Hindlimb muscle (tissue), 1 donor: Measurements from ENCODE around the gene RMDN2. TPM values are rescaled to one million over a fixed set of nuclear protein-coding genes. Genes with fewer than 3 reads are reported as not detected.
A peak's percentile ranks its signal among the peaks of the same experiment; 100 is the strongest.
"Not testable (repeated sequence)": the region's sequence is repeated elsewhere in the genome, so short reads cannot be mapped to it uniquely, and the experiment has no call there.

Experiments
- DNase-seq: peaks from one replicate; pipeline ENCODE4 v3.0.0-alpha.2; 2013
- polyA plus RNA-seq: library from polyadenylated mRNA; unstranded; fragments of 120-200 nt; gene quantifications from one replicate; pipeline ENCODE4 v1.2.1, GENCODE V29; 2013; ENCODE audit not compliant: insufficient read length

Gene RMDN2
- polyA plus RNA-seq, 1 donor, result 4.1 TPM

DNA sequence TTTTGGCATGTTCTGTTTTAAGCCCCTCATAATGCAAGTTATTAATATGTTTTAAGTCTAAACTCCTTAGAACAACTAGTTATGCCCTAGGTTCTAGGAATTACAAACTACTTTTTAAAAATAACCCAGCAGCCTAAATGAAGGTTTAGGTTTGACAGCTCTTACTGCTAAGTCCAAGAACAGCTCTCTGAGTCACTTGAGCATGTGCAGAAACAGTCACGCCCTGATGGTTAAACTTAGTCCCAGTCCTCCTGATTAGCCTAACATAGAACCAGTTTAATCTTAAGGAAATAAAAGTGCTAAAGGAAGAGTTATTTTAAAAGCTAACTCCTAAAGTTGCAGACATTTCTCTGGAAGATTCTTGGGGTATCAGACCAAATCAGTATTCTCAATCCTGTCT, 72.5 kb downstream of the RMDN2 start:
- DNase-seq, result no peak

DNA sequence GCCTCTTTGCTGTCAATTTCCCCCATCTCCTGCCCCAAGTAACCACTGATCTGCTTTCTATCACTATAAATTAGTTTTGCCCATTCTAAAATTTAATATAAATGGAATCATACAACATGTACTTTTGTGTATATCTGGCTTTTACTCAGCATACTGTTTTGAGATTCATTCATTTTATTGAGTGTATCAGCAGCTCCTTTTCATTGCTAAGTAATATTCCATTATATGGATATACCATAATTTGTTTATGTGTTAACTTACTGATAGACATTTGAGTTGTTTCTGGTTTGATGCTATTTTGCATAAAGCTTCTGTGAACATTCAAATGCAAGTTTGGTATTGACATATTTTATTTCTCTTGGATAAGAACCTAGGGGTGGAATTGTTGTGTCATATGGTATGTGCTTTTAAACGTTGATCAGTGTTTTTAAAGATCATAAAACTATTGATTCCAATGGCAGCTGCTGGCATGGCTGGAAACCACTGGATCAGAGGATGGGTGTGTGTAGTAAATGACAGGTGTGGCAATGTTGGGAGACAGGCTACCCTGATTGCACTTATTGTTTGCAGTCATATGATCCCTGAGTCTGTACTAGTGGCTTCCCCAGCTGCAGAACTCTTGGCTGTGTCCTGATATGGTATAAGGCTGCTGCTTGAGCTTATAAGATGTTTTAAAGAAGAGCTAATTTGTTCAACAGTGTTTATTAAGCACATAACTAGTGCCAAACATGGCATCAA, 75.6 kb downstream of the RMDN2 start:
- DNase-seq, result no peak

DNA sequence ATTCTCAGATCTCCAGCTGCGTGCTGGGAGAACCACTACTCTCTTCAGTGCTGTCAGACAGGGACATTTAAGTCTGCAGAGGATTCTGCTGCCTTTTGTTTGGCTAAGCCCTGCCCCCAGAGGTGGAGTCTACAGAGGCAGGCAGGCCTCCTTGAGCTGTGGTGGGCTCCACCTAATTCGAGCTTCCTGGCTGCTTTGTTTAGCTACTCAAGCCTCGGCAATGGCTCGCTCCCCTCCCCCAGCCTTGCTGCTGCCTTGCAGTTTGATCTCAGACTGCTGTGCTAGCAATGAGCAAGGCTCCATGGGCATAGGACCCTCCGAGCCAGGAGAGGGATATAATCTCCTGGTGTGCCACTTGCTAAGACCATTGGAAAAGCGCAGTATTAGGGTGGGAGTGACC, 85.1 kb downstream of the RMDN2 start:
- DNase-seq, result not testable (repeated sequence)

DNA sequence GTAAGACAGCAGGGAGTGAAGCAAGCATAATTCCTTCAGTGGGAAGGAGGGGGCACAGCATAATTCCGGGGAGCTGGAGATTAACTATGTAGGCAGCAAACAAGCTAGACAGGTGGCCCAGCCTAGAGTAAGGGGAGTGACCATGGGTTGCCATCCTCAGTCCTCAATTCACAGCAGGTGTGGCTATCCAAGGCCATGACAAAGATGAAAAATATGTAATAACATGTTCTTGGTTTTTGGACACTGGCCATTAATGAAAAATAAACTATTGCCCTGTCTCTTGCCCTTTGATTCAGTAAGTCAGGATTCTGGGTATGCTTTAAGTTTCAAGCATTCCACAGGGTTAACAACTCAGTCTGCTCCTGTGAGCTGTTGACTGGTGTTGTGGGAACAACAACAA, 85.9 kb downstream of the RMDN2 start:
- no peak for DNase-seq

DNA sequence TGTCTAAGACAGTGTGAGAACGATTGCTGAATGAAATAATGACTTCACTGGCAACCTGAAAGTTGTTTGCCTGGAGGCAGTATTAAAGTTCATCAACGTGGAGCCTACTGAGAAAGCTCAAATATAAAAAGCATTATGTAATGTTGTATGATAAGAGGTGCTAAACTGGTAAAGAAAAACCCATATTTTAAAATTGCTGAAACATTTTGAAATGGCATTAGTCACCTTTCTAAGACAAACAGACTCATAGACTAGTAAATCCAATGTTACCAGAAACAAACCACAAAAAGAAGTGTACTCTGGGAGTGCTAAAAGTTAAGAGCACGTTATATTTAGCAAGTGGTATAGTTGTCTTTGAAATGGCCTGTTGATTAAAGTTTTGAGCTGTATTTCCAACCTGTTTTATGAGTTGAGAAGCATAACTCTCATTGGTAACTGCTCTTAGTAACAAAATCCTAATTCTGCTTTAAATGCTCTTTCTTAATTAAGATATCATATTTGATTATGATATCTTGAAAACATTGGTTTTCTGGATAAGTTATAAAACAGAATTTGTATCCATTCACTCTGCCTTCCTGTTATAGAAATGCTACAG, 88.2 kb downstream of the RMDN2 start:
- DNase-seq, result no peak

DNA sequence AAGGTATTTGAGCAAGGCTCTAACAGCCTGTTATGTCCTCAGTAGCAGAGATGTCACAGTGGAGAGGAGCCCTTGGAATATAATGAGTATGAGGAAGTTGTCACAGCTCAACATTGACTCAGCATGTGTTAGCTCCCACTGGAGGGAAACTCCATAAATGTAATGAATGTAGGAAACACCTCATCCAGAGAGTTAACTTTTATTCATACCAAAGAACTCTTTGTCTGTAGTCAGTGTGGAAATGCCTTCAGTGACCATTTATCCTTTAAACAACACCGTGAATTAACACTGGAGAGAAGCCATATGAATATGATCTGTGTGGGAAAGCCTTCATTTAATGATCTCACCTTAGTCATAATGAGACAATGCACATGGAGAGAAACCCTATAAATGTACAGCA, 91.1 kb downstream of the RMDN2 start:
- DNase-seq, result no peak

DNA sequence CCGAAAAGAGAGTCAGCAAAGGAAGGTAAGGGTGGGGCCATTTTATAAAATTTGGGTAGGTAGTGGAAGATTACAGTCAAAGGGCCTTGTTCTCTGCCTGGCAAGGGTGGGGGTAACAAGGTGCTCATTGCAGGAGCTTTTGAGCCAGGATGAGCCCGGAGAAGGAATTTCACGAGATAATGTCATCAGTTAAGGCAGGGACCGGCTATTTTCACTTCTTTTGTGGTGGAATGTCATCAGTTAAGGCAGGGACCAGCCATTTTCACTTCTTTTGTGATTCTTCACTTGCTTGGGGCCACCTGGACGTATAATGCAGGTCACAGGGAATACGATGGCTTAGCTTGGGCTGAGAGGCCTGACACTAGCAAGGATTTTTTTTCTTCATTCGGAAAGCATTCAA, 92.7 kb downstream of the RMDN2 start:
- DNase-seq, result no peak

DNA sequence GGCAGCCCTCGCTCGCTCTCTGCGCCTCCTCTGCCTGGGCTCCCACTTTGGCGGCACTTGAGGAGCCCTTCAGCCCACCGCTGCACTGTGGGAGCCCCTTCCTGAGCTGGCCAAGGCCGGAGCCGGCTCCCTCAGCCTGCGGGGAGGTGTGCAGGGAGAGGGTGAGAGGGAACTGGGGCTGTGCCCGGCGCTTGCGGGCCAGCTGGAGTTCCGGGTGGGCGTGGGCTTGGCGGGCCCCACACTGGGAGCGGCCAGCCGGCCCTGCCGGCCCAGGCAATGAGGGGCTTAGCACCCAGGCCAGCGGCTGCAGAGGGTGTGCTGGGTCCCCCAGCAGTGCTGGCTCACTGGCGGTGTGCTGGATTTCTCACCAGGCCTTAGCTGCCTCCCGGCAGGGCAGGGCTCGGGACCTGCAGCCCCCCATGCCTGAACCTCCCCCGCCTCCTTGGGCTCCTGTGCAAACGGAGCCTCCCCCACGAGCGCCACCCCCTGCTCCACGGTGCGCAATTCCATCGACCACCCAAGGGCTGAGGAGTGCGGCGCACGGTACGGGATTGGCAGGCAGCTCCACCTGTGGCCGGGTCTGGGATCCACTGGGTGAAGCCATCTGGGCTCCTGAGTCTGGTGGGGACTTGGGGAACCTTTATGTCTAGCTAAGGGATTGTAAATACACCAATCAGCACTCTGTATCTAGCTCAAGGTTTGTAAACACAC, 95.4 kb downstream of the RMDN2 start:
- DNase-seq, result not testable (repeated sequence)

DNA sequence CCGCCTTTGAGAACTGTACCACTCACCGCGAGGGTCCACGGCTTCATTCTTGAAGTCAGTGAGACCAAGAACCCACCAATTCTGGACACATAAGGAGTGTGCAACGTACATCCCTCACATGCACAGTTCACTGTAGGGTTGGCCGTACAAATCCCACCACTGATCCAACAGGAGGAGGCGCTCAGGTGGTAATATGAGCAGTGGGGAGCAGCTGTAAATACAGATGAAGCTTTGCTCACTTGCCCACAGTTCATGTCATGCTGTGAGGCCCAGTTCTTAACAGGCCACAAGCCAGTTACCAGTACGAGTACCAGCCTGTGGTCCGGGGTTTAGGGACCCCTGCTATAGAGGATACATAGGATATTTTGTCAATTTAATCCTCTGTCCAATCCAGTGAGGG, 96.5 kb downstream of the RMDN2 start:
- no peak for DNase-seq

DNA sequence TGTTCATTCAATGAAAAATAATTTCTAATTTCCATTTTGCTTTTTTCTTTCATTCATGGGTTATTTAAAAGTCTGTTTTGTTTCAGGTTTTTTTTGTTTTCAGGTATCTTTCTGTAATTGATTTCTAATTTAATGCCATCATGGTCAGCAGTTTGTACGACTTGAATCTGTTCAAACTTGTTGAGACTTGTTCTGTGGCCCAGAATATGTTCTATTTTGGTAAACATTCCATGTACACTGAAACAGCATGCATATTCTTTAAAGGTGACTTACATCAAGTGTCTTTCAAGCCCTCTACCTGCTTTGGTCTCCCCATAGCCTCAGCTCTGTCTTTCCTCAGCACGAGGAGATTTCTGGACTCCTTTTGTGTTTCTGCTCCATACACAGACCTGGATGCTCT, 101.8 kb downstream of the RMDN2 start:
- no peak for DNase-seq

DNA sequence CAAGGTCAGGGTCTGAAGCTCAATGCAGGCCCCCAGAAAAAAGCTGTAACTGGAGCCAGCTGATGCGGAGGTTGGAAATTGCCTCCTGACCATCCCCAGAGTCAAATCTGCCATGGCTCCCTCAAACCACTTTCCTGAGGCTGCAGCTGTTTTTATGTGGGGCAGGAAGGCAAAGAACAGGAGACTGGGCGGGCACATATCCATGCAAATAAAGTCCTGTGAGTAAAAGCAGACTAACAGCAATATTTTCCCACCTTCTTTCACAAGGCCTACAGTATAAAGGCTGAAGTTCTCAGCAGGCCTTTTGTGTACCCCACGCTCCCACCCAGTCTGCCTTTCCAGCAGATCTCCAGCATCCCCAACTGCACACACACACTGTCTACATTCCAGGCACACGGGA, 103.7 kb downstream of the RMDN2 start:
- DNase-seq, result no peak

DNA sequence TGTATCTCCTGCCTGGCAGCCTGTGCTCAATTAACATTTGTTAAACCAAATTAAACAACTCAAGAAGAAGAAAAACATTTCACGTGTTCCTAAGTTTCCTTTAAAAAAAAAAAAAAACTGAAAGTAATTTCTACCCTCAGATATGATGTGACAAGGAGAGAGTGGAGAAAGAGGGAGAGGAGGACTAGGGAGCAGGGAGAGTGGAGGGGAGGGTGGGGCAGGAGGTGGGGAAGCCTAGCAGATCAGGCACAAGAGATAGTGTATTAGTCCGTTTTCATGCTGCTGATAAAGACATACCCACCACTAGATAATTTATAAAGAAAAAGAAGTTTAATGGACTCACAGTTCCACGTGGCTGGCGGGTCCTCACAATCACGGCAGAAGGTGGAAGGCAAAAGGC, 104.4 kb downstream of the RMDN2 start:
- no peak for DNase-seq

DNA sequence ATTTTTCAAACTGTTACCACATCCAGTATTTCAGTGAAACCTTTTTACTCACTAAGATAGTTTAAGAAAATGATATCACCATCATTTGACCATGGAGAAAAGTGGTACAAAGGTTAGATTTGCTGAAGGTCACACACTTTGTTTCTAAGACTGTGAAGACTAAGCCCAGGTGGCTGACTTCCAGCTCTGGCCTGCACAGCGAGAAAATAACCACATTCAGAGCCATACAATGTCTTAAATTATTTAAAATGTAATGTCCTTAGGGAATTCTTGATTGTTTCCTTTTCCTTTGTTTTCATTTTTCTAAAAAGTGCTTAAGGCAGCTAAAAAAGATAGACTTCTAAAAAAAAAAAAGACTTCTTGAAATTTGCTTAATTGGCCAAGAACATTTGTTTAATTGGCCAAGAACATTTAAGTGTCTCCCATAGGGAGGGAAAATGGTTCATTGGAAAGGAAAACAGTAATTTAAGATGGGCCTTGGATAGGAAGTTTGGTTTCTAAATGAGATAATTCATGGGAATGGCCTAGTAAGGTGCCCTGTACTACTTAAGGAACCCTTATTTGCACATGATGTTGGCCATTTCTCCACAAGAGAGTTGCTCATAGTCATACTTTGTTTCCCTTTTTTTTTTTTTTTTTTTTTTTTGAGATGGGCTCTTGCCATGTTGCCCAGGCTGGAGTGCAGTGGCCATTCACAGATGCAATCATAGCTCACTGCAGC, 105.7 kb downstream of the RMDN2 start:
- peak; percentile 16 for DNase-seq

DNA sequence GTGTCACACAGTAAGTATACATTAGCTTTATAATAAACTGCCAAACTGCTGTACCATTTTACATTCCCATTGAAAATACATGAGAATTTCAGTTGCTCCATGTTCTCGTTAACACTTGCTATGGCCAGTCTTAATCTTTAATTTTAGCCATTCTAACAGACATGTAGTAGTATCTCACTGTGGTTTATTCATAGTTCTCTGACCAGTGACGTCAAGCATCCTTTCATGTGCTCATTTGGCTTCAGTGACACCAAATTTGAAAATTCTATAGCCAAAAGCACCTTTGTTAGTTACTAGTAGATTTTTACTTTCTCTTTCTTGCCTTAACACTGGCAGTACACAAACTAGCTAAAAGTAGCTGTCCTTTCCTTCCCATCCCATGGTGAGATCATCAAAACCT, 107.9 kb downstream of the RMDN2 start:
- no peak for DNase-seq

DNA sequence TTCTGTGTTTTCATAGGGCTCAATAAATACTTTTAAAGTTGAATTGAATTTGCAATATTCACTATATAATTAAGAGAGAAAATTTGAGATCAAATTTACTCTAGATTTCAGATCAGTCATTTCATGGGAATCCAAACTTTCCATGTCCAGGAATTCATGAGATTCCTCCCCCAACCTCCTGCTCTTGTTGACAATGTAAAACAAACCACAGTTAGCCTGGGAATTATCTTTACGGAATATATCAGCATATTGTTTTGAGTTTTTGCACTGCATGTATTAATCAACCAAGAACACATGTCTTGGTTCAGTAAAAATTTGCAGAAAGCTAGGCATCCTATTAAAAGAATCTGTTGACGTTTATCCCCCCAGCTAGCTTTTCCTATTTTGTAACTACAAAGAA, 108.6 kb downstream of the RMDN2 start:
- no peak for DNase-seq

DNA sequence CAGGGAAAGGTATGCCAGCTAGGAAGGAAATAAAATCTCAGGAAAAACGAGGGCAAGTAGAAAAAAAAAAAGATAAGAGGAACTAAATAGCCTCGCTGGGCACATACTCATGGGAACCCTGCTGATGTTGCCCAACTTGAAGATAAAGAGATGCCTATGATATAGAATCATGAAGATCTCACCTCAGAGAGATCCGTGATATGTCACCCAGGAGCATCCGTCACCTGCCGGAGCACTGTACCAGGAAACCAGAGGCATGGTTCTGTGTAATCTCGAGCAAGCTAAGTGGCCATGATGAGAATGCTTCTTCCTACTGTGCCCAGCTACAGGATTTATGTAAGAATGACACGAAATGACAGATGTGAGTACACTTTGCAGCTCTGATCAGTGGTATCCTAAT, 110.9 kb downstream of the RMDN2 start:
- no peak for DNase-seq

DNA sequence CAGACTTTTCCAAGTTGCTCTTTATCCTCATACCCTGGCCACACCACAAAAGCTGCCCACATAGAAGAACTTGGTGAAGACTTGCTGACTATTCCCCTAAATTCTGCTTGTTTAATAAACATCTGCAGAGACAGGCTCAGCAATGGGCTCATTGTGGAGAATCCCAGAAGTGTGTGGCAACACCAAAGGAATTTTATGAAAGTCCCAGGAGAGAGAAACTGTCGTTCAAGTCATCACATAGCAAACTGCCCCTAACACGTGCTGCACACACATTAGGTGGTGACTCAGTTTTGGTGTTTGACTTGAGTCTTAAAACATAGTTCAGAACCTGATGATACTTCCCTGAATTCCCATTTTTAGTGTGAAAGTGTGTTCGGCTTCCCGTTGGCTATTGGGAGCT, 112.2 kb downstream of the RMDN2 start:
- DNase-seq, result no peak

DNA sequence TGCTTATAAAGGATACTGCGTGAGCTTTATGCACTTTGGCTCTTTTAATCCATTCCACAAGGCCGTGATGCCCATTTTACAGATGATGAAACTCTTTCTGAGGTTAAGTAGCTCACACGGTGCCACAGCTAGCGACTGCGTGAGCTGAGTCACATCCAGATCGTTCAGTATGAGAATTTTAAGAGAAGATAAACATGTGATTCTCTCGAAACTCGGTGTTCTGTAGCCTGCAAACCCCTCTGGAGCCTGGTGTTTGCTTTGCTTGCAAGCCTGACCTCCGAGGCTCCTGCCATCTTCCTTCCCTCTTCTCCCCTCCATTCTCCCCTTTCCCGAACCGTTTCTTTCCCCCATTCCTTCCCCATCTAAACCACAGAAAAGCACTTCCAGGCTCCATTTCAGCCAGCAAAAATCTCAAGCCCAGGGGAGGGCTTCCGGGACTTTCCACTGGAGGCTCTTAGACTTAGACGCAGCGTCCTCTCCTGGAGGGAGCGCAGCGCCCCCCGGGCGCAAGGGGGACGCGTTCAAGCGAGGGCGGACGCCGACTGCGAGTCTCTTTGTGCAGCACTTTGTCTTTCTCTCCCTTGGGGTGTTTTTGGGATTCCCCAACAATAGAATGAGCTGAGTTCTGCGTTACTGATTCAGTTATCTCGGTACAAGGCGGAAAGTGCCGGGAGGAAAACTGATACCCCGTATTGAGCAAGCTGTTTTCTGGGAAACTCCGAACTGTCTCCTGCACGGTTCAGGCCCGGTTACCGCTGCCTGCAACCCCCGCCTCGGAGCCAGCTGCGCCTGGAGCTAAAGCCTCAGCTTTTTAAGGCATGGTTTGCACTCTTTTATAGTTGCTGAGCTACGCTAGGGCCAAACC, 112.9 kb downstream of the RMDN2 start:
- DNase-seq, result peak; percentile 70

DNA sequence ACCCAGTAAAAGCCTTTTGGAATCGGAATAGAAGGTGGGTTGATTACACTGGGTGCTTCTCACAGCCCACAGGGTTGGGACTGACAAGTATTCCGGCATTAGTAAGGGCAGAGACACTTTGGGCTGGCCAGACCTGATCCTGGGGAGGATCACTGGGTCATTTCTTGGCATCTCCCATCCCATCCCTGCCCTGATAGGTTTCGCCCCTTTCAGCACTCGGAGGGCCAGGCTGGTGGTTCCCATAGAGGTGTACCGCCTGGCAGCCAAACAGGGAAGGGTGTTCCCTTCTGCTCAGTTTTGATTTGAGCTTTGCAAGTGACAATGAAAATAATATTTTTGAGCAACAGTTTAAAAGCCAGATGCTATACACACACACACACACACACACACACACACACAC, 113.6 kb downstream of the RMDN2 start:
- DNase-seq, result no peak

DNA sequence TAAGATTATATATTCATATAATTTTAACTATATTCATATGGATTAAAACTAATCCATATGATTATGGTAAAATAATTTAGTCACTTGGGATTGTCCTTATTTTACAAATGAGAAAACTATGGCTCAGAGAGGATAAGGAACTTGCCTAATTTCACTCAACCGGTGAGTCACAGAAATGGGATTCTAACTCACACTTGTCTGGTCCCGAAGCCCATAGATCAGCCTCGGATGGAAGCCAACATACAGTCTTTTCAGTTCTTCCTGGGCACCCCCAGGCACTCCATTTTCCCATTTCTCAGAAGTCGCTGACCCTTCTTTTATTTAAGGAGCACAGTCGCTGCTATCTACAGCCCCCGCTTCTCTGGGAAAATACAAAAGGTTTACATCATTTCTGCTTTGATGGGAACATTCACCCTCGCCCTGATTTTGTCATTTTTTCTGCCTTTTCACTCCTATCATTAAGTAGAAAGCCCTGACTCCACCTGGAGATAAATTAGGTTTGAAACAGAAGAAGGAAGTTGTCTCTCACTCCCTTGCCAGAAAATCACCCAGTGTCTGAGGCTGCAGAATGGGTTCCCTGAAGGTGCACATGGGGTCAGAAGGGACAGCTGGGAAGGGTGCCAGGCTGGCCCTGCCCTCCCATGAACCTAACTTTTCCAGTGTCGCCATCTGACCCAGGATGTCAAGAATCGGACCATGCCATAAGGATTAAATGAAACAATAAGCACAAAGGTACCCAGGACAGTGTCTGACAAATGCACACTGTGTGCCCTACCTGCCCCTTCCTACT, 114.2 kb downstream of the RMDN2 start:
- DNase-seq, result no peak

DNA sequence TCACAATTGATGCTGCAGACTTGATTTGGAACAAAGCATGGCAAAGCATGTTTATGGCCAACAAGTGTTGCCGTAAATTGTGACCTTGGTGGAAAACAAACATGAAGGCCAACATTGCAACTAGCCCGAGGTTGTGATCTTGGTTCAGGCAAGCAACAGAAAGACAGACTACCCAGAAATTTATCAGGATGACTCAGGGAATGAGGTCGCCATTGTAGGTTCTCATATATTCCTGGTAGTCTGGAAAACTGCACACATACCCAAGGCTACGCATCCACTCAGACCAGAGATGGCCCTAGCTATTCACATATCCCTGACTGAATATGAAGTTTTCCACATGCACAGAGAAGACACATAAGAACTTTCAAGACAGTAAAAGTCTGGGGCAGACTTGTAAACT, 120.7 kb downstream of the RMDN2 start:
- DNase-seq, result no peak

DNA sequence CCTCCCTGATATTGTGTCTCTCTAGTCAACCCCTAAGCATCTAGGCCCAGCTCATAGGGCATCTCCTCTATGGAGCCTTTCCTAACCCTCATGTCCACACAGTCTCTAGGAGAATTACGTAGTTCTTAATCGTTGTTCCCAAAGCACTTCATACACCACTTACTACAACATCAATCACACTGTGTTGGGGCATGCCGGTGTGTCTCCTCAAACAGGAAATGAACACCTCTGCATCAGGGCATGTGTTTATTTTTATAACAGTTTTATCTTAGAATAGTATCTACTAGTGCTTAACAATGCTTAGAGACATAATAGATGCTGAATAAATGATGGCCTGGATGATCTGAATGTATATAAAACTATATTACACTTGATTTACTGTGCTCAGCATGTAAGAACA, 131.1 kb downstream of the RMDN2 start:
- no peak for DNase-seq
